HG03558 (cell line): ENCODE measurements around the gene SH3BP1.
"Not testable (repeated sequence)": the region's sequence is repeated elsewhere in the genome, so short reads cannot be mapped to it uniquely, and the experiment has no call there.

Source experiments
- ATAC-seq: cut with Tn5 transposase; IDR thresholded peaks from one replicate; pipeline ENCODE4 v1.9.1; 2021; ENCODE audit warnings: moderate number of reproducible peaks; ENCODE audit not compliant: unreplicated experiment; ENCODE audit errors: extremely low read depth

Gene SH3BP1

DNA sequence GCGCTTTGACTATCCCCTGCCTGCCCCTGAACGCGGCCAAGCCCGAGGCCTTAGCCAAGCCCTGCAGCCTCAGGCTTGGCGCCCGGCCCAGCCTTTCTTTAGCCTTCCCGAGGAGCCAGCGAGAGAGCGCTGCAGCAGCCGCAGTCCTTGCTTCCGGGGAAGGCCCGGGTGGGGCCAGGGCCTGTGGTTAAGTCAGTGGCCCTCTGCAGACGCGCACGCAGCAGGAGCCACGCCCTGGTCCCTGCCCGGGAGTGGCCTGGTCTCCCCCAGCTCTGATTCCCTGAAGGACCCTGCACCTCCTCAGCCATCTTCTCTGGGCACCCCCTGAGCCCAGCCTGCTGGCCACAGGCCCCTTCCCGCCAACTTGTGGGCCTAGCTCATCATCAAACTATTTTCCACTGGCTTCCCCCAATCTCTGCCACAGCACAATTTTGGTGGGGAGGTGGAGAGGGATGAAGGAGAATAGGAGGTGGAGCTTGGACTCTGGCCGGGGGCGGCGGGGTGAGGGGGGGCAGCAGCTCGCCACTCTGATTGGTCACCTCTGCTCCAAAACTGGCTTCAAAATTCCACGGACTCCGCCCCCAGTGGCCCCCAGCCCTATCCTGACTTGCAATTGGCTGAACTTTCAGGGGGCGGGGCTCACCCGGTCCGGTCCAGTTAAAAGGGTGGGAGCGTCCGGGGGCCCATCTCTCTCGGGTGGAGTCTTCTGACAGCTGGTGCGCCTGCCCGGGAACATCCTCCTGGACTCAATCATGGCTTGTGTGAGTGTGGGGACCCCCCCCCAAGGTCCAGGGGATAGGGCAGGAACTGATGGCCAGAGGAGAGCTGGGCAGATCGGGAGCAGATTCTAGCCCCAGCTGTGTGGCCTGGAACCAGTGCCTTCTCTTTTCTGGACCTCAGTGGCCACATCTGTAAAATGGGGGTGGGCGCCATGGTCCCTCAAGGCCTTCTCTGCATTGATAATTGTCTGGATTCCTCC is 35.8 kb downstream of the SH3BP1 start, which contains the start of gene LGALS1:
LGALS1 (plus strand) TSS at position 686 of the 979 bp plus-strand sequence; CDS start at position 753, 67 bp downstream.
- peak; percentile 42 for ATAC-seq

DNA sequence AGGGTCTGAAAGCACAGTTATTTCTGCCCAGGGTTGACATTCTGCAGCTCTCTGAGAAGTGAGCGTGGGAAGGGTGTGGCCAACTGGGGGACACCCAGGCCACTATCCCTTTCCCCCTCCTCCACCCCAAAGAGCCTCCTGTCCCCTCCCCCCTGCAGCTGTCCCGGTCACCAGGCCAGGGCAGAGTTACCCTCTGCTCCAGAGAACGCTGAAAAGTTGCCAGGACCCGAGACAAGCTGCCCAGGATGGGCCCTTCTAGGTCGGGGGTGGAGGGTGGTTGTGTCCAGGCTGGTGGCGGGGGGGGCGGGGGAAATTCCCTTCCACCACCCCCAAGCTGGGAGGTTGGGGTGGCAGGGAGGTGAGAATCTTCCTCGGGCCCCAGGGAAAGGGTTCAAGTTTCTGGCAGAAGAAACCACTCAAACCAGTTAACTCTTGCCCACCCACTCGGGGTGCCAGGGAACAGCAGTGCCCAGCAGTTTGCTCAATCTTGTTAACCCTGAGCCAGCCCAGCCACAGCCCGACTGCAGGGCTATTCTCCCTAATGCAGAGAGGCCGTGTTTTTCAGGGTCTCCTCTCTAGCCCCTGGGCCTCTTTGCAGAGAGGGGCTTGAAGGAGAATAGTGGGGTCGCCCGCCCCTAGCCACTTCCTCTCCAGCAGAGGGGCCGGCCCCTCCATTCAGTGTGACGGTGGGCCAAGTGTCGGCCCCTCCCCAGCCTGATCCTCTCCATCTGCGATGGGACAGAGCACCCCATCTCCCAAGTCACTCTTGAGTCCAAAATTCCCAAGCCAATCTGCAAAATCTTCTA is 36.7 kb downstream of the SH3BP1 start:
- no peak for ATAC-seq

DNA sequence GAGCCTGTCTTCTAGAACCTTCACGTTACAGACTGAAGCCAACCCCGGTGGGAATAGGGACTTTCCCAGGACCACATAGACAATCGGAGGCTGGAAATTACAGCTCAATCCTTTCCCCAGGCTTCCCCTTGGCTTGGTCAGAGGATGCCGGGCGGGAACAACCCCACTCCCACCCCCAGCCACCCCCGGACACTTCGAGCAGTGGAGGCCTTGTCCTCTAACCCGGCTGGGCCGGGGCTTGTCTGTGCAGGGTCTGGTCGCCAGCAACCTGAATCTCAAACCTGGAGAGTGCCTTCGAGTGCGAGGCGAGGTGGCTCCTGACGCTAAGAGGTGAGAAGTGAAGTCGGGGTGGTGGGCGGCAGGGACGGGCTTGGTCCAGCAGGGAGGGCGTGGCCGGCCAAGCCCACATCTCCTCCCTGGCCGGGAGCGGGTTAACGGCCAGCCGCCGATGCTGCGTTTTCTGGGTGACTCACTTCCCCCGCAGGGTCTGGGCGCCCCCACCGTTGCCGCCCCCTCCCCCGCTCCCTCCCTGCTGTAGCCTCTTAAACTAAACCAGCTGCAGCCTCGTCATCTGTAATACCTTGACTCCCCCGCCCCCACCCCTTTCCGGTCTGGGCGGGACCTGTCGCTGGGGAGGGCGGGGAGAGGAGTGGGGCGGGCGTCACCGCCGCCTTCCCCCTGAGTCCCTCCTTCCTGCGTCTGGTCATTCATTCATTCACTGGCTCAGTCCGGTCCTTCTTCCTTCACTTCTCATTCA is 37.4 kb downstream of the SH3BP1 start:
- no peak for ATAC-seq

DNA sequence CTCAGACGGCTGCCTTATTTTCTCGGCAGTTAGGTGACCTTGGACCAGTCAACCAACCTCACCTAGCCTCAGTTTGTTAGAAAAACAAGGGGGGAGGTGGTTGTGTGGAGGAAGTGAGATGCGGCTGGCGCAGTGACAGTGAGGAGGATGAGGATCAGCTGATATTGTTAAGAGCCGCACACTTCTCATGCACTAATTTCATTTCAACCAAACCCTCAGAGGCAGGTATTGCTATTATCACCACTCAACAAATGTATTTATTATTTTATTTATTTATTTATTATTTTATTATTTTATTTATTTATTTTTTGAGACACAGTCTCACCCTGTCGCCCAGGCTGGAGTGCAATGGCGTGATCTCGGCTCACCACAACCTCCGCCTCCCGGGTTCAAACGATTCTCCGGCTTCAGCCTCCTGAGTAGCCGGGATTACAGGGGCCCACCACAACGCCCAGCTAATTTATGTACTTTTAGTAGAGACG is 38.1 kb downstream of the SH3BP1 start:
- ATAC-seq: no peak

DNA sequence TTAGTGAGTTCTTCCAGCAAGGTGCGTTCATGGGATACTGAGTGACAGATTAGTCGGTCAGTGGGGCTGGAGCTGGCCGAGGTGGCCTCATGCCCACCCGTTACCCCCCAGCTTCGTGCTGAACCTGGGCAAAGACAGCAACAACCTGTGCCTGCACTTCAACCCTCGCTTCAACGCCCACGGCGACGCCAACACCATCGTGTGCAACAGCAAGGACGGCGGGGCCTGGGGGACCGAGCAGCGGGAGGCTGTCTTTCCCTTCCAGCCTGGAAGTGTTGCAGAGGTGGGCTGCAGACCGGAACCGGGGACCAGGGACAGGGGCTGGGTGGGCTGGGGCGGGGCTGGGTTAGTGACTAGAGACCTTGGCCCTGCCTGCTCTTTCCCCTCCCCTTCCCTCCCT is 38.9 kb downstream of the SH3BP1 start:
- ATAC-seq: no peak

DNA sequence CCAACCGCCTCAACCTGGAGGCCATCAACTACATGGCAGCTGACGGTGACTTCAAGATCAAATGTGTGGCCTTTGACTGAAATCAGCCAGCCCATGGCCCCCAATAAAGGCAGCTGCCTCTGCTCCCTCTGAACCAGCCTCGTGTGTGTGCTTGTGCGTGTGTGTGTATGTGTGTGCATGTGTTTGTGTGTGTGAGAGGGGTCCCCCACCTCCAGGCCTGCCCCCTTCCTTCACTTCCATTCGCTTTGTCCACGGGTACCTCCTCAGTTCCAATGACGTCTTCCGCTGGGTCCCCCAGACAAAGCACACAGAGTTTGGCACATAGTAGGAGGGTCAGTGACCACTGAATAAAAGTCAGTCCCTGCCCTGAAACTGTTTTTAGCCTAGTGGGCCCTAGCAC is 40.2 kb downstream of the SH3BP1 start:
- ATAC-seq: no peak

DNA sequence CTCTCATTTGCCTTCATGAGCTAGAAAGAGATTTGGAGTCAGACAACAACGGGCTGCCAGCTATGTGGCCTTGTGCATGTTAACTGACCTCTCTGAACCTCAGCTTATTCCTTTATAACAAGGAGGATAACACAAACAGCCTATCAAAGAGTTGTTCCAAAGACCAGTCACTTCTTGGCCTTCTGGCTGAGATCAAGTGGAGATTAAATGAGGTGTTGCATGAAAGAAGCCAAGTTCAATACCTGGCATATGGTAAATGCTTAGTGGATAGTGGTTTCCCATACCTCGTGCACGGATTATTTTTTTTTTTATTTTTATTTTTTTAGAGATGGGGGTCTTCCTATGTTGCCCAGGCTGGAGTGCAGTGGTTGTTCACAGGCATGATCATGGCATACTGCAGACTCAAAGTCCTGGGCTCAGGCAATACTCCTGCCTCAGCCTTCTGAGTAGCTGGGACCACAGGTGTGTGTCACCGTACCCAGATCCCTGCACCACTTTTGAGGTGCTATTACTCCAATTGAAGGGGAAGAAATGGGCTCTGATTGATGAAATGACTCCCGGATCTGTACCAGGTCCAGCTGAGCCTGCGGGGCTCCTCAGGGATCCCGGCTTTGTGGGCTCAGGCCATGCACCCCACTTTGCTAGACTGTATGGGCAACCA is 40.9 kb downstream of the SH3BP1 start:
- no peak for ATAC-seq

DNA sequence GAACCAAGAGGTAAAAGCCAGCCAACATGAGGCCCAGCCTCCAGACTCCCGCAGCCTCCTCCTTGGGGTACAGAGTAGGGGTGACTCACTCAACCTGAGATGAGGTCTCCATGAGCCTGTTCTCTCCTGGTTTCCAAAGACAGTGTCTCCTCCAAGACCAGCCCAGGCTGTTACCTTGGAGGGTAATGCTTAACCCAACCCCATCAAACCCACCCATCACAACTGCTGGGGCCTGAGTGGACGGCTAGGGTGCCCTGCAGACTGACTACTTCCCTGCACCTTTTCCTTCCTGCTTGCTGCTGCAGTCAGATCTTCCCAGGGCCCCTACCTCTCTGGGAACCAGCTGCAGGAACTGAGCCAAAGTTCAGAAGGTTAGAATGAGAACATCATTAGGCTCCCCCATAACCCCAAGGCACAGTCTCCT is 41.5 kb downstream of the SH3BP1 start:
- ATAC-seq: no peak

DNA sequence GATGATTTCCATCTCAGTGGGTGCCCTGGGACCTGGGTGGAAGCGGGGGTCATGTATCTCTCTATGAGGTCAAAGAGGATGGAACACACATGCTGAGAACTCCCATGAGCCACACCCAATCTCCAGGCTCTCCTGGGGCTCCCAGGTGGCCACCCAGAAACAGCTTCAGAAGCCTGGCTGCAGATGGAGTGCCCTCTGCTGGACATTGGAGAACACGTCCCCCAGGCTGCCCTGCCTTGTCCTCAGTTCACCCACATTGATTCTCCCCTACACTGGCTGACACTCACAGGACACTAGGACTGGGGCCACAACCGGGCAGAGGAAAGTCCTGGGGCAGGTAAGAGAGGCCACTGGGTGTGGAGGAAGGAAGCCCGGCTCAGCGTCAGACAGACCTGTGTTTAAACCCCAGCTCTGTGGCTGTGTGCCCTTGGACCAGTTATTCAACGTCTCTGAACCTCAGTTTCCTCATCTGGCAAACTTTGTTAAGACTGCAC is 42.1 kb downstream of the SH3BP1 start:
- no peak for ATAC-seq

DNA sequence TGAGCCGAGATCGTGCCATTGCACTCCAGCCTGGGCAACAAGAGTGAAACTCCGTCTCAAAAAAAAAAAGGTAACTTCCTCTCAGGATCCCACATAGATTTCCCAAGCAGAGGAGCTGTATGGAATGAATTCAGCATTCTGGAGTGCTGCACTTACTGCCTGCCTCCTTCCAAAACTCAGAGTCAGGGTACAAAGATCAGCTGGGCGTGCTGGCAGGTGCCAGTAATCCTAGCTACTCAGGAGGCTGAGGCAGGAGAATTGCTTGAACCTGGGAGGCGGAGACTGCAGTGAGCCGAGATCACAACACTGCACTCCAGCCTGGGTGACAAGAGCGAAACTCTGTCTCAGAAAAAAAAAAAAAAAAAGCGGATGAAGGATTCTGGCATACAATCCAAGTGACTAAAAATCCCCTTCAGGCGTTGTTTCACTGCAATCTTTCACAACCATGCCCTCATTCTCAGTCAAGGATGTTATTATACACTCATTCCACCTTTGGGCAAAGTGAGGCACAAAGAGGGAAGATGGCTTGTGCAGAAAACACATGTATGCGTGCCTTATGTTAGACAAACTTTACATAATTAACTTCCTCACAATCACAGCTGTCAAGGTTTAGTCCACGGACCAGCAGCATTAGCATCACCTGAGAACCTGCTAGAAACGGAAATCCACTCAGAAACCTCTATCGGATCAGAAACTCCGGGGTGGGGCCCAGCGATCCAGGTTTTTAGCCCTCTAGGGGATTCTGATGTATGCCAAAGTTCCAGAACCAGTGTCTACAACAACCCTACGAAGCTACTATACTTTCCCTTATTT is 45.5 kb downstream of the SH3BP1 start:
- ATAC-seq: no peak

DNA sequence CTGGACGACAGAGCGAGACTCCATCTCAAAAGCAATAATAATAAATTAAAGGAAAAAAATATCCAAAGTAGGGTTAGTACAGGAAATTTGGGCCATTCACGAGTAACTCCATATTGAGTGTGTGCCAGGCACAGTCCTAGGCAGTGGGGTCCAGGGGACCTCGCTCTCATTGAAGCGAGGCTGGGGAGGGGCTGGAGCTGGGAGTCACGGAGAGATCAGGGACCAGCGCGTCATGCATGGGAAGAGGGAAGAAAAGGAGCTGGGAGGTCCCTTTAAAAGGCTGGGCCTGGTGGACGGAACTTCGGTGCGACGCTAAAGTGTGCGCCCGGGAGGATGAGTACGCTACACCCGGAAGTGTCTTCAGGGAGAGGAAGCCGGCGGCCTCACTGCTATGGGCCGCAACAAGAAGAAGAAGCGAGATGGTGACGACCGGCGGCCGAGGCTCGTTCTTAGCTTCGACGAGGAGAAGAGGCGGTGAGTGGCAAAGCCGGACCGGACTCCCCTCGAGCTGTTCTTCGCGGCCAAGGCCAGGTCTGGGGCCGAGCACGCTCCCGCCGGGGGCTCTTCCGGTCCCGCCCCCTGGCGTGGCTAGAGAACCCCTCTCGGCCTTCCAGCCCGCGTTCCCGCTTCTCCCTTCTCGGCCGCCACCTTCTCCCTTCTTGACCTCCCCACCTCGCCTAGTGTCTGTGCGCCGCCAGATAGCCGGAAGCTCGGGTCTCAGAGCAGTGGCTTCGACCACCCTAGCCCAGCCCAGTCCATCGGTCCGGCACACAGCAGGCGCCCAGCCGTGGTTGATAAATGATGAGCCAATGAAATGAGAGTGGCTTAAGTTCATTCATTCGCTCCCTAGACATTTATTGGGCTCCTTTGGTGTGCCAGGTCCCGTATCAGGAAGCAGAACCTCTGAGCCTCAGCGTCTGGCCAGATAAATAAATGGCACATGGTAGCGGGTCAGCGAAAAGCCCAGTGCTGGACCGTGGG is 46.8 kb downstream of the SH3BP1 start, which contains the start of gene NOL12:
NOL12 (plus strand) TSS at position 342 of the 981 bp plus-strand sequence; CDS start at position 392, 50 bp downstream.
- peak; percentile 40 for ATAC-seq

DNA sequence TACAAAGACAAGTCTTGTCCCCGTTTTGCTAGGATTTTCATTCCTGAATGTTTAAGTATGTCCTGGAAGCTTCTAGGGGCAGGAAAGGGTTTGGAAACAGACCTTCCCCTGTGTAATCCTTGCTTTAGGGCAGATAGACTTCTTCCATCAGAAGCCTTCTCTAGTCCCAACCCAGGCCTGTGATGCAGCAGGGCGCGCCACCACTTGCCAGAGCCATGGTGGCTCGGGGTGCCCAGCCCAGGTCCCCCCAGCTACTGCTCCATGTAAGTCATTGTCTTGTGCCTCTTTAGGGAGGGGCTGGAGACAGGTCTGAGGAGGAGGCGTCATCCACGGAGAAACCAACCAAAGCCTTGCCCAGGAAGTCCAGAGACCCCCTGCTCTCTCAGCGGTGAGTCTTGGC is 50.9 kb downstream of the SH3BP1 start:
- no peak for ATAC-seq

DNA sequence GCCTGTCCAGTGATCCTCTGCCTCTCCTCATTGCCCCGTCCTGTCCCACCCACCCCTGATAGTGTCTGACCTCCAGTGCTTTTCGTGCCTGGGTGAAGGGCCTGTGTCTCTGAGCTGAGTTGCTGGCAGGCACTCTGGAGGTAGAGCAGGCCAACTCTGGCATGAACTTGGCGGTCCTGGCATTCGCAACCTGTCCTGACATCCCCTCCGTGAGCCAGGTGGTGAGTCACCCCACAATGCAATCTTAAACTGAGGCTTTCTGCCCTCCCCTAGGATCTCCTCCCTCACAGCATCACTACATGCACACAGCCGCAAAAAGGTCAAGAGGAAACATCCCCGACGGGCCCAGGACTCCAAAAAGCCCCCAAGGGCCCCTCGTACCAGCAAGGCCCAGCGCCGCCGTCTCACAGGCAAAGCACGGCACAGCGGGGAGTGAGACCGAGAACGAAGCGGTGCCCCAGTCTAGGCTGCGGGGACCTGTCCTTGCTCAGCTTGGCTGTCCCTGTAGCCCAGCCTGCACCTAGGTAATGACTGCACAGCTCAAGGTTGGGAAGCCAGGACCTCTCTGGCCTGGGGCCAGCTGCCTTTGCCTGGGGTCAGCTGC is 51.5 kb downstream of the SH3BP1 start:
- no peak for ATAC-seq

DNA sequence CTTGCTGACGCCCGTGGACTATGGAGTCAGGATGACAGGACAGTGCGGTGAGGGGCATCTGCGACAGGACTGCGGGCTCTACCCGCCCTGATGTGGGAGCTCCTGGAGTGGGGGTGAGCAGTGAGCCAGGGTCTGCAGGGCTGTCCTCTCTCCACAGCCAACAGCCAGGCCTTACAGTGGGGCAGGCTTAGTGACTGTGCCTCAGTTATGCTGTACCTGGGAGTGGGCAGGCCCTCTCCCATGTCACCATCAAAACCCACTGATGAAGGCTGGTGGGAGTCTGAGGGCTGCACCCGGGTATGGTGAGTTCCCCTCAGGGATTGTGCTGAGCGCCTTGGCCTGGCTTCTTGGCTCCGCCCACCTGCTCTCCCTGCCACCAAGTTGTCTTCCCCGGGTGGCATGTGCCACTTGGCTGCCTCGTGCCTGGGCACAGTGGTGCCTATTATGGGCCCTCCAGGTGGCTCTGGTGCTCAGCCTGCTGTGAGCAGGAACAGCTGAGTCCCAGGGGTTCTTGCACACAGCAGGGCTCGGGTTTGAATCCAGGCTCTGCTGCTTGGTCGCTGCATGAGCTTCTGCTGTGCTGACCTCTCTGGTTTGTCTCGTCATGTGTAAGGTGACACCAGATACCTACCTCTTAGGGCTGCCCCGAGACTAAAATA is 53.3 kb downstream of the SH3BP1 start:
- no peak for ATAC-seq

DNA sequence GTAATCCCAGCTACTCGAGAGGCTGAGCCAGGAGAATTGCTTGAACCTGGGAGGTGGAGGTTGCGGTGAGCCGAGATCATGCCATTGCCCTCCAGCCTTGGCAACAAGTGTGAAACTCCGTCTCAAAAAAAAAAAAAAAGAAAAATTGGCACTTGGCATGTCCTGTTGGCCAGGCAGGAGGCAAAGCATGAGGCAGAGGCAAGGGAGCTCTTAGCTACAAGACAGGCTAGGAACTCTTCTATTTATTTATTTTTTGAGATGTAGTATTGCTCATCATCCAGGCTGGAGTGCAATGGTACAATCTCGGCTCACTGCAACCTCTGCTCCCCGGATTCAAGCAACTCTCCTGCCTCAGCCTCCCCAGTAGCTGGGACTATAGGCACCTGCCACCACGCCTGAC is 54.7 kb downstream of the SH3BP1 start:
- not testable (repeated sequence) for ATAC-seq

DNA sequence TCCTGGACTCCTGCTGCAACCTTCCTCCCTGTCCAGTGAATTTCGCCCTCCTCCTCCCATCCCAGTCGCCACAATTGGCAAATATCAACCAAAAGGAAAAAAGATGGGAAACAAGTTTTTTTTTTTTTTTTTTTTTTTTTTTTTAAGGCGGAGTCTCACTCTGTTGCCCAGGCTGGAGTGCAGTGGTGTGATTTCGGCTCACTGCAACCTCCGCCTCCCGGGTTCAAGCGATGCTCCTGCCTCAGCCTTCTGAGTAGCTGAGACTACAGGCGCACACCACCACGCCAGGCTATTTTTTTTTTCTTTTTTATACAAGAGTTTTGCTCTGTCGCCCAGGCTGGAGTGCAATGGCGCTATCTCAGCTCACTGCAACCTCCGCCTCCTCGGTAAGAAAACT is 56.8 kb downstream of the SH3BP1 start:
- not testable (repeated sequence) for ATAC-seq
